CD4-positive, alpha-beta memory T cell (primary cell): ENCODE data around the gene ECEL1. TPM values are rescaled to one million over a fixed set of nuclear protein-coding genes. Genes with fewer than 3 reads are reported as not detected.
A peak's percentile ranks its signal among the peaks of the same experiment; 100 is the strongest.

ENCODE experiments used
- CTCF ChIA-PET: fragments of 350-600 bp; sonication (Branson Sonifier 250); formaldehyde crosslinking; loops from one replicate; lab custom pipeline; 2021; ENCODE audit warnings: inconsistent platforms; ENCODE audit not compliant: partially characterized antibody; lab: Charles Lee
- POLR2A ChIA-PET: fragments of 350-600 bp; sonication (Branson Sonifier 250); formaldehyde crosslinking; loops from one replicate; lab custom pipeline; 2021; ENCODE audit not compliant: partially characterized antibody; lab: Charles Lee
- DNase-seq, 5 donors: peaks; one replicate each; pipeline versions ENCODE4 v3.0.0 to v3.0.0-alpha.2; 2020 to 2022; ENCODE audit warnings: mixed read lengths in 1 of 5
- H3K27ac ChIP-seq: one replicate; pipeline ENCODE4 v1.7.0; 2013; ENCODE audit warnings: low read depth, low read length
- H3K27me3 ChIP-seq: 2 replicates; pipeline ENCODE4 v1.7.0; 2013; ENCODE audit warnings: mild to moderate bottlenecking, low read length, moderate library complexity; ENCODE audit not compliant: insufficient read depth
- H3K36me3 ChIP-seq: 2 replicates; pipeline ENCODE4 v1.7.0; 2013; ENCODE audit warnings: mild to moderate bottlenecking, low read length, moderate library complexity; ENCODE audit not compliant: insufficient read depth
- H3K4me1 ChIP-seq: 2 replicates; pipeline ENCODE4 v1.7.0; 2013; ENCODE audit warnings: mild to moderate bottlenecking, low read length, moderate library complexity; ENCODE audit not compliant: insufficient read depth
- H3K4me3 ChIP-seq, 2 donors: one replicate each; pipeline ENCODE4 v1.7.0; 2013; ENCODE audit warnings: low read length in 2 of 2, mild to moderate bottlenecking in 1 of 2
- H3K9me3 ChIP-seq, 2 donors: one replicate each; pipeline ENCODE4 v1.7.0; 2013; ENCODE audit warnings: low read length in 2 of 2, control low read depth in 1 of 2; ENCODE audit not compliant: control insufficient read depth in 1 of 2
- H3K27ac Mint-ChIP-seq, 7 donors: one replicate each; pipeline ENCODE4 v1.8.0; 2020 to 2021; ENCODE audit warnings: mixed read lengths in 7 of 7, mild to moderate bottlenecking in 6 of 7, inconsistent platforms in 3 of 7, moderate library complexity in 3 of 7
- H3K27me3 Mint-ChIP-seq, 2 donors: one replicate each; pipeline ENCODE4 v1.8.0; 2020 to 2021; ENCODE audit warnings: mixed read lengths in 2 of 2
- H3K36me3 Mint-ChIP-seq, 2 donors: one replicate each; pipeline ENCODE4 v1.8.0; 2020 to 2021; ENCODE audit warnings: mixed read lengths in 2 of 2, inconsistent platforms in 1 of 2, mild to moderate bottlenecking in 1 of 2
- H3K4me1 Mint-ChIP-seq, 4 donors: one replicate each; pipeline ENCODE4 v1.8.0; 2020 to 2021; ENCODE audit warnings: mixed read lengths in 4 of 4, mild to moderate bottlenecking in 1 of 4
- H3K4me3 Mint-ChIP-seq, 8 donors: one replicate each; pipeline ENCODE4 v1.8.0; 2020 to 2021; ENCODE audit warnings: mixed read lengths in 8 of 8, mild to moderate bottlenecking in 7 of 8, moderate library complexity in 6 of 8, inconsistent platforms in 3 of 8
- H3K9me3 Mint-ChIP-seq, 8 donors: one replicate each; pipeline ENCODE4 v1.8.0; 2020 to 2021; ENCODE audit warnings: mixed read lengths in 8 of 8, mild to moderate bottlenecking in 5 of 8, inconsistent platforms in 3 of 8, moderate library complexity in 1 of 8
- intact Hi-C: fragments of 100-400 bp; cut with micrococcal nuclease; formaldehyde crosslinking; loops from one replicate; pipeline ENCODE4 v1.15.1; 2023
- polyA plus RNA-seq, 2 donors: library from polyadenylated mRNA; unstranded; fragments of 300-500 nt; fragmentation: Illumina TruSeq; gene quantifications; one replicate each; pipeline ENCODE4 v1.2.3, GENCODE V29; 2021
- total RNA-seq, 2 experiments: library from RNA; stranded (reverse); gene quantifications; one replicate each; pipeline ENCODE4 v1.2.3, GENCODE V29; 2021

Gene ECEL1
- total and polyA plus RNA-seq, 4 experiments from 2014 or later, result not detected

DNA sequence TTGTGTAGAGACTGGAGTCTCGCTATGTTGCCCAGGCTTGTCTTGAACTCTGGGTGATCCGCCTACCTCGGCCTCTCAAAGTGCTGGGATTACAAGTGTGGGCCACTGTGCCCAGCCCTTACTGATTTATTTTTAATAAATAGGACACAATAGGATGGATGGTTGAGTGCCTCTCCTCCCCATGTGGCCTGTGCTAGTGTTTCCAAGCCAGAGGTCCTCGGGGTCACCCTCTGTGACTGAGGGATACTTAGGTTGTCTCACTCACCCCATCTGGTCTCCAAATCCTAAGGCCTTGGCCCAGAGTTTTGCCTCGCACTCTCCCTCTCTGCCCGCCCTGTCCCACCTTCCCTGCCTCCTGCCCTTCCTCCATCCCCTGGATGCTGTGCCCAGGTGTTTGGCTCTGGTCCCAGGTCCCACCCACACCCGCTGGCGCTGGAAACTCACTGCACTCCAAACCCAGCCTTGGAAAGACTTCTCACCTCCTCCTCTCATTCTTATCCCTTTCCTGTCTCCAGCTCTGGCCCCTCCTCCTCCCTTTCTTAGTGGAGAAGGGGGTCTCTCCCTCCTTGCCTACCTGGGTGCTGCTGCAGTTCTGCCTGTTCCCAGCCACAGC lies 4.7 kb upstream of the ECEL1 start:
- ChIA-PET POLR2A (no interaction called here), CTCF (no interaction called here)
- Mint-ChIP-seq H3K27ac (no peak overlapping the region), H3K9me3 (no peaks in the 10 kb centered on the region), H3K4me3 (no peak overlapping the region), H3K36me3 (no peaks in the 10 kb centered on the region), H3K27me3 (peaks cover 13 to 29% of the 10 kb centered on the region in 2 donors), H3K4me1 (peaks cover 0 to 9% (median 6%) of the 10 kb centered on the region in 4 donors)
- no peak overlapping the region for H3K4me3 ChIP-seq
- no peaks in the 10 kb centered on the region for H3K9me3 ChIP-seq
- intact Hi-C loops, result no loop called here
- no peaks in the 10 kb centered on the region for H3K27me3 ChIP-seq
- no peaks in the 10 kb centered on the region for H3K36me3 ChIP-seq
- no peak for DNase-seq
- H3K4me1 ChIP-seq, result no peaks in the 10 kb centered on the region
- no peak overlapping the region for H3K27ac ChIP-seq

DNA sequence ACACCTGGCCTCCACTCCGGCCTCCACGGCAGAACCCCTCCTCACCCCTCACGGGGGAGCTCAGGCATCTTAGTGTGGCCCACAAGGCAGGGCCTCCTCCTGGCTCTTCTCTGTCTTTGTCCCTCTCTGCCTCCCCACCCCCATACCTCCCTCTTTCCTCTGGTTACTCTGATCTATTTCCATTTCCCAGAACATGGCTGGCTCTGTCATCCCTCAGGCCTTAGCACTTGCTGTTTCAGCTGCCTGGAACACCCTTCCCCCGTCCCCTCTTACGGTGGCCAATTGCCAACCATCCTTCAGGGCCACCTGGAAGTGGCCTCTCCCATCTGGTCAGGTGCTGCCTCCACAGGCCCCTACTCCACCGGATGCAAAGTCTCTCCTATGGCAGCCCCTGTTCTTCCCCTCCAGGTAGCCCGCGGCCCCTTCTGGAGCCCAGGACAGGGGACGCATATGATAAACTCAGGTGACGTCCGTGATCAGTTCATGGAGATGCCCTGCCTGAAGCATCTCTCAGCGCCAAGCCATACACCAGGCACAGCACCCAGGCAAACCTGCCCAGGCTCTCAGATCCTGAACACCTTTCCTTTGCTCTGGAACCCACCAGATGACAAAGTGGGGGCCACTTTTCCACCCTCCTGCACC lies 3.6 kb upstream of the ECEL1 start:
- H3K9me3 ChIP-seq, result no peaks in the 10 kb centered on the region
- no peak overlapping the region for H3K27ac ChIP-seq
- DNase-seq, result no peak
- intact Hi-C loops, result no loop called here
- H3K4me1 ChIP-seq, result no peaks in the 10 kb centered on the region
- Mint-ChIP-seq H3K4me1 (peaks cover 0 to 14% (median 6%) of the 10 kb centered on the region in 4 donors), H3K27me3 (peaks cover 13 to 29% of the 10 kb centered on the region in 2 donors), H3K4me3 (peak overlapping the region in 1 of 8 donors; percentile 39), H3K36me3 (no peaks in the 10 kb centered on the region), H3K9me3 (no peaks in the 10 kb centered on the region), H3K27ac (no peak overlapping the region)
- ChIA-PET POLR2A (no interaction called here), CTCF (no interaction called here)
- no peaks in the 10 kb centered on the region for H3K27me3 ChIP-seq
- H3K4me3 ChIP-seq, result no peak overlapping the region
- H3K36me3 ChIP-seq, result no peaks in the 10 kb centered on the region

DNA sequence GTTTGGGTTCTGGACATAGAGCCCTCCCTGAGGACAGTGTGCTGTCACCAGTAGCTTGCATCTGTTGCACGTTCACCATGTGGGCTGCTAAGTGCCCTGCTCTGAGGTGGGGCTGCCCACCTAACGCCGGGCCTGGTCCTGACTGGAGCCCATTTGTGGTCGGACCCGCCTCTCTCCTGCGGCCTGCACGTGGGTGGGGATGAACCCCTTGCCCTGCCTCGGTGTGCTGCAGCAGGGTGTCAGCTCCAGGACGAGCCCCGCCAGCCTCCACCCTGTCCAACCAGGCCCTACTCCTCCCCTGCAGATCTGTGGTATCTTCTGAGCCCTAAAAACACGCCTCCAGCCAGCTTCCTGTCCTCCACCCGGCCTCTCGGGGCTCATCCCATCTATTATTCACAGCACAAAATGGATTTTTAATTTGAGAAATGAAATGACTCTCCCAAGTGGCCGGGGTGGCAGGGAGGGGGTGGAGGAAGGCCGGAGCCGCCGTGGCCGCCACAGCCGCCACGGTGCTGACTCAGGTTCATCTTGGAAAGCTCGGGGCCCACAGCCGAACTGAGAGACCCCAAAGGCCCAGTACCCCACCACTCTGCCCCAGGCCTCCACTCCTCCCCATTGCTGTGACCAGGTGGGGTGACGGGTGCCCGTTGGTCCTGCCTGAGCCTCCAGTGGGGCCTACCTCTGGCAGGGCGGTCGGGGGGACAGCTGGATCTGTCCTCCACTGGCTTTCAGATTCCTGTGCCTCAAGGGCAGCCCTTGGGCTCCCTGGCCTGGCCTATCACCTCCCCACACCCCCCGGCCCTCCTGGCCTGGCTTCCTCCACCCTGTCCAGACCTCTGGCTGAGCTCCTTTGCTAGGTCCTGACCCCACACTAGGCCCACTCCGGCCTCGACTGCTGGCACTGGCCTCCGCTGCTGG lies 2.8 kb upstream of the ECEL1 start:
- Mint-ChIP-seq H3K27me3 (peaks cover 13 to 29% of the 10 kb centered on the region in 2 donors), H3K36me3 (no peaks in the 10 kb centered on the region), H3K4me1 (peaks cover 0 to 14% (median 6%) of the 10 kb centered on the region in 4 donors), H3K27ac (no peak overlapping the region), H3K9me3 (no peaks in the 10 kb centered on the region), H3K4me3 (peak overlapping the region in 1 of 8 donors; percentile 42)
- CTCF ChIA-PET, result no interaction called here
- H3K9me3 ChIP-seq, result no peaks in the 10 kb centered on the region
- H3K4me1 ChIP-seq, result no peaks in the 10 kb centered on the region
- H3K27ac ChIP-seq, result no peak overlapping the region
- no peak overlapping the region for H3K4me3 ChIP-seq
- H3K27me3 ChIP-seq, result no peaks in the 10 kb centered on the region
- H3K36me3 ChIP-seq, result no peaks in the 10 kb centered on the region
- no peak for DNase-seq
- intact Hi-C loops, result no loop called here
- POLR2A ChIA-PET, result no interaction called here

DNA sequence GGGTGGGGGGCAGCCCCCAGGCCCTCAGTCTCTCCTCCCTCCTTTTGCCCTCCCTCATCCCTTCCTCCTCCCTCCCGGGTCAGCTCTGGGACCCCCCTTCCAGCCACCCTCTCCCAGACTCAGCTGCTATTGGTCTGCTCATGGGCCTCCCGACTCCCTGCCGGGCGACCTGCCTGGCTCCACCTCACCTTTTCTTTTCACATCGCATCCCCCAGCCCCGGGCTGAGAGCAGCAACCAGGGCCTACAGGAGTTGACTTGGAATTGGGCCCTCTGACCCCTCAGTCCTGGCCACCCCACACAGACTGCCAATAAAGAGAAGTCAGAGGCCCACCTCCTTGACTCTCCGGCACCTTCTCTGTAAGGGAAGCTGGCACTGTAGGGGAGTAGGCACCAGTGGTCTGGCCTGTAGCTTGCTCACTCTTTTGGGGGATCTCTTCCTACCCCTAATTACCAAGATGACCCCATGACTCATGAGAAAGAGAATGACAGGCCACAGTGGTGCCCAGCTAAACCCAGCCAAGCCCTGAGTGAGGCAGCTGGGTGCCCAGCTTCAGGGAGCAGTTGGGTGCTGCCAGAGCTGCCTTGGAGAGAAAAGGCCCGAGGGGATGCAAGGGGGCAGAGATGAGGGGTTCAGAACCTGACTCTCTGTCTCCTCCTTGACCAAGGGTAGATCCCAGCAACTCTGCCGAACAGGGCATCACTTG lies 2.0 kb upstream of the ECEL1 start:
- Histone ChIP-seq H3K4me3 (no peak overlapping the region), H3K27ac (no peak overlapping the region), H3K4me1 (no peaks in the 10 kb centered on the region), H3K27me3 (no peaks in the 10 kb centered on the region), H3K9me3 (no peaks in the 10 kb centered on the region), H3K36me3 (no peaks in the 10 kb centered on the region)
- CTCF ChIA-PET, result no interaction called here
- no peak for DNase-seq
- Mint-ChIP-seq H3K27me3 (peaks cover 20 to 37% of the 10 kb centered on the region in 2 donors), H3K36me3 (no peaks in the 10 kb centered on the region), H3K9me3 (no peaks in the 10 kb centered on the region), H3K4me1 (peaks cover 2 to 22% (median 9%) of the 10 kb centered on the region in 4 donors), H3K4me3 (peak overlapping the region in 1 of 8 donors; percentile 57), H3K27ac (no peak overlapping the region)
- intact Hi-C loops, result no loop called here
- POLR2A ChIA-PET, result no interaction called here

DNA sequence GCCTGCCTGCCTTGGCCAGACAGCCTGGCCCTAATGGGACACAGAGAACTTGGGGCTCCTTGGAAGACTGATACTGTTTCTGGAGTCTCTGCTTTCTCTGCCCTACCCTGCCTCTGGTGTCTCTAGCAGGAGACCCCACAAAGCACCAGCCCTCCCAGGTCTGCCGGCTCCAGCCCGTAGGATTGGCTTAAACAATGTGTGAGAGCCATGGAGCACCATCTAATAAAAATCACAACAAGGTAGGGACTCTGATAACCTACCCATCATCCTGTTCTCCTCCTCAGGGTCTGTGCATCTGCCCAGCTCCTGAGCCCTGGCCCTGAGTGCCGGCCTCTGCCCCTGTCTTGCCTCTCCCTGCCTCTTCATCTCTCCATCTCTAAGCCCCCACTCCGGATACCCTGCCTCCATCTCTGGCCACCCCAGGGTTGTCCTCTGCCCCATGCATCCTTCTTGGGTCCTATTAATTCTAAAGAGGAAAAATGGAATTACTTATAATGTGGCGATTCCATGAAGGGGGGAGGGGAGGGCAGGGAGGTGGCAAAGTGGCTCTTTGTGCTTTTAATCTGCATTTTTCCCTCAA lies 1.2 kb upstream of the ECEL1 start:
- Histone ChIP-seq H3K9me3 (no peaks in the 10 kb centered on the region), H3K4me3 (no peak overlapping the region), H3K27ac (no peak overlapping the region), H3K4me1 (no peaks in the 10 kb centered on the region), H3K27me3 (no peaks in the 10 kb centered on the region), H3K36me3 (no peaks in the 10 kb centered on the region)
- Mint-ChIP-seq H3K4me1 (peaks cover 2 to 25% (median 9%) of the 10 kb centered on the region in 4 donors), H3K36me3 (no peaks in the 10 kb centered on the region), H3K4me3 (peak overlapping the region in 6 of 8 donors; percentile 4 to 72 (median 50)), H3K9me3 (no peaks in the 10 kb centered on the region), H3K27me3 (peaks cover 24 to 40% of the 10 kb centered on the region in 2 donors), H3K27ac (no peak overlapping the region)
- DNase-seq, result no peak
- CTCF ChIA-PET, result no interaction called here
- intact Hi-C loops, result no loop called here
- POLR2A ChIA-PET, result no interaction called here

DNA sequence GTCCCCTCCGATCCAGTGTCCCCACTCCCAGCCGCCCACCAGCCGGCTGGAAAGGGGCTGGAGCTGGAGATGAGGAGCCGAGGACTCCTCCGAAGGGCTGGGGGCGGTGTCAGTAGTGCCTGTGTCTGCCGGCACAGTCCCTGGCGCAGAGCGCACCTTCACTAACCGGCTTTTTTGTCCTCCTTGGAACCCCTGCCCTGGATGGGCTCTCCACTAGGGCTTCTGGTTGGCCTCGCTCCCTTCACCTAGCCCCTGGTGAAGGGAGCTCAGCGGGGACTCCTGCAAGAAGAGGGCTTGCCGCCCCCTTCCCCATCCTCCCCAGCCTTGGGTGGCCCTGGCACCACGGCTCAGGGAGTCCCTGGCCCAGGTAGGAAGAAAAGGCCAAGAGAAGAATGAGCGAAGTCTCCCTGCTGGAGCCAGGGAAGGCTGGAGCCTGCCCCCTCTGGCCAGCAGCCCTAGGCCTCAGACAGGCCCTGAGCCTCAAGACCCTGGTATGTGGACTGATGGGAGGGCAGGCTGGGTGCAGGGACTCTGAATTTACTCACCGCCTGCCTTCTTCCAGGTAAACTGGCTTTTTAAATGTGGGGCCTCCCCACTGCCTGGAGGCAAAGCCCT lies 570 bp upstream of the ECEL1 start:
- H3K36me3 Mint-ChIP-seq, result no peaks in the 10 kb centered on the region
- no peaks in the 10 kb centered on the region for H3K4me1 ChIP-seq
- intact Hi-C loops, result no loop called here
- H3K4me1 Mint-ChIP-seq, result peaks cover 2 to 25% (median 9%) of the 10 kb centered on the region in 4 donors
- H3K27me3 Mint-ChIP-seq, result peaks cover 22 to 39% of the 10 kb centered on the region in 2 donors
- CTCF ChIA-PET, result no interaction called here
- H3K4me3 ChIP-seq, result no peak overlapping the region
- no peaks in the 10 kb centered on the region for H3K9me3 Mint-ChIP-seq
- no peak overlapping the region for H3K27ac Mint-ChIP-seq
- no peaks in the 10 kb centered on the region for H3K36me3 ChIP-seq
- no peak for DNase-seq
- H3K9me3 ChIP-seq, result no peaks in the 10 kb centered on the region
- H3K27me3 ChIP-seq, result no peaks in the 10 kb centered on the region
- POLR2A ChIA-PET, result no interaction called here
- H3K4me3 Mint-ChIP-seq, result peak overlapping the region in 5 of 8 donors; percentile 15 to 72 (median 32)
- no peak overlapping the region for H3K27ac ChIP-seq
